ENCODE measurements around the gene TCP1.

Gene TCP1

DNA sequence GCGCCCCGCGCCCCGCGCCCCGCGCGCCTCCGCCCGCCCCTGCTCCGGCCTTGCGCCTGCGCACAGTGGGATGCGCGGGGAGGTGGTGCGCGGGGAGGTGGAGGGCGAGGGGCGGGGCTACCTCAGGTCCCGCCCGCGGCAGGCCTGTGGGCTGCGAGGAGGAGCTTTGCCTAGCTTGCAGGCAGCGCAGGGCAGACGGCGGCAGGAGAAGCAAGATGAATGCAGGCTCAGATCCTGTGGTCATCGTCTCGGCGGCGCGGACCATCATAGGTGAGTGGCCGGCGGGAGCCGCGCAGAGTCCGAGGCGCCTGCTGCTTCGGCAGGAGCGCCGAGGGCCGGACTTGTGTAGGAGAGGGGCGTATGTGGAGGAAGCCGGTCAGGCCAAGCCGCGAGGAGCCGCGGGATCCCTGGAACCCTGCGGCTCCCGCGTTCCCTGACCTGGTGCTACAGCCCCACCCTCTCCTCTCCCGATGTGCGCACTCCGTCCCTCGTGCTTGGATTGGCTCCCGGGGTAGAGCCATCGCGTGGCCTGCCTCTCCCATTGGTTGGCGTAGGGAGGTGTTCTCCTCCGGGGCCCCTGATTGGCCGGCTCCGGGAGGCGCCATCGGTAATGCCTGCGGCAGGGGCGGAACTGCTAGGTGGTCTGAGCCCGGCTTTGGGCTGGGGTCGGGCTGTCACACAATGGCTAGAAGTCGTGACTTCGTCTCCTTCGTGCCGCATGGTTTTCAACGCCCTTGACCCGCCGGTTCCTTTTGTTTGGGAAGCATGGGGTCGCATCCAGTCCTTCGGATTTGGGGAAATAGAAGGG lies 27.3 kb downstream of the TCP1 start, which contains the start of gene ACAT2 (continued):
- TF ChIP-seq, protein P1, sequence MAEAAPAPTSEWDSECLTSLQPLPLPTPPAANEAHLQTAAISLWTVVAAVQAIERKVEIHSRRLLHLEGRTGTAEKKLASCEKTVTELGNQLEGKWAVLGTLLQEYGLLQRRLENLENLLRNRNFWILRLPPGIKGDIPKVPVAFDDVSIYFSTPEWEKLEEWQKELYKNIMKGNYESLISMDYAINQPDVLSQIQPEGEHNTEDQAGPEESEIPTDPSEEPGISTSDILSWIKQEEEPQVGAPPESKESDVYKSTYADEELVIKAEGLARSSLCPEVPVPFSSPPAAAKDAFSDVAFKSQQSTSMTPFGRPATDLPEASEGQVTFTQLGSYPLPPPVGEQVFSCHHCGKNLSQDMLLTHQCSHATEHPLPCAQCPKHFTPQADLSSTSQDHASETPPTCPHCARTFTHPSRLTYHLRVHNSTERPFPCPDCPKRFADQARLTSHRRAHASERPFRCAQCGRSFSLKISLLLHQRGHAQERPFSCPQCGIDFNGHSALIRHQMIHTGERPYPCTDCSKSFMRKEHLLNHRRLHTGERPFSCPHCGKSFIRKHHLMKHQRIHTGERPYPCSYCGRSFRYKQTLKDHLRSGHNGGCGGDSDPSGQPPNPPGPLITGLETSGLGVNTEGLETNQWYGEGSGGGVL (tag by site-specific recombination; IDR thresholded peaks at IDR 0.05) = no peak
- peak; percentile 65 for TF ChIP-seq ZNF639 (tag by site-specific recombination; IDR thresholded peaks at IDR 0.05)

- POLR2A ChIA-PET = interaction anchor here (1.0 to 6.3 kb wide), 13 partner anchors 9 to 69 kb away, joined by 3 to 88 read pairs (median 5); partner anchors contain the start of genes MRPL18, TCP1 and WTAP
- Histone ChIP-seq H3K4me3 (ENCODE audit: low read depth, low read length) (peak overlapping the region; percentile 64), H3K4me1 (ENCODE audit: control insufficient read depth, insufficient read depth, low read length) (no peaks in the 10 kb centered on the region), H3K9me3 (ENCODE audit: control insufficient read depth, insufficient read depth, low read depth, low read length) (no peaks in the 10 kb centered on the region), H3K36me3 (ENCODE audit: control insufficient read depth in 2 of 2, insufficient read depth in 1 of 2, low read length in 2 of 2) (peaks cover 16 to 60% of the 10 kb centered on the region in 2 experiments), H3K27ac (ENCODE audit: extremely low read depth, low read depth, low read length) (peak overlapping the region; percentile 90)
- TF ChIP-seq BCL11B (tag by site-specific recombination; IDR thresholded peaks at IDR 0.05; ENCODE audit: low read depth) = no peak
- 0 out of 2 replicates have a peak, but pooled peaks have one; percentile 21 for TF ChIP-seq ZNF777 (tag by site-specific recombination; IDR thresholded peaks at IDR 0.05; ENCODE audit: borderline replicate concordance)
- TF ChIP-seq IKZF3 (tag by site-specific recombination; IDR thresholded peaks at IDR 0.05) = no peak
- TF ChIP-seq ZNF510 (tag by site-specific recombination; IDR thresholded peaks at IDR 0.05; ENCODE audit: insufficient replicate concordance) = no peak
- peak; percentile 74 for TF ChIP-seq SCRT2 (tag by site-specific recombination; IDR thresholded peaks at IDR 0.05)
- TF ChIP-seq, protein P2, sequence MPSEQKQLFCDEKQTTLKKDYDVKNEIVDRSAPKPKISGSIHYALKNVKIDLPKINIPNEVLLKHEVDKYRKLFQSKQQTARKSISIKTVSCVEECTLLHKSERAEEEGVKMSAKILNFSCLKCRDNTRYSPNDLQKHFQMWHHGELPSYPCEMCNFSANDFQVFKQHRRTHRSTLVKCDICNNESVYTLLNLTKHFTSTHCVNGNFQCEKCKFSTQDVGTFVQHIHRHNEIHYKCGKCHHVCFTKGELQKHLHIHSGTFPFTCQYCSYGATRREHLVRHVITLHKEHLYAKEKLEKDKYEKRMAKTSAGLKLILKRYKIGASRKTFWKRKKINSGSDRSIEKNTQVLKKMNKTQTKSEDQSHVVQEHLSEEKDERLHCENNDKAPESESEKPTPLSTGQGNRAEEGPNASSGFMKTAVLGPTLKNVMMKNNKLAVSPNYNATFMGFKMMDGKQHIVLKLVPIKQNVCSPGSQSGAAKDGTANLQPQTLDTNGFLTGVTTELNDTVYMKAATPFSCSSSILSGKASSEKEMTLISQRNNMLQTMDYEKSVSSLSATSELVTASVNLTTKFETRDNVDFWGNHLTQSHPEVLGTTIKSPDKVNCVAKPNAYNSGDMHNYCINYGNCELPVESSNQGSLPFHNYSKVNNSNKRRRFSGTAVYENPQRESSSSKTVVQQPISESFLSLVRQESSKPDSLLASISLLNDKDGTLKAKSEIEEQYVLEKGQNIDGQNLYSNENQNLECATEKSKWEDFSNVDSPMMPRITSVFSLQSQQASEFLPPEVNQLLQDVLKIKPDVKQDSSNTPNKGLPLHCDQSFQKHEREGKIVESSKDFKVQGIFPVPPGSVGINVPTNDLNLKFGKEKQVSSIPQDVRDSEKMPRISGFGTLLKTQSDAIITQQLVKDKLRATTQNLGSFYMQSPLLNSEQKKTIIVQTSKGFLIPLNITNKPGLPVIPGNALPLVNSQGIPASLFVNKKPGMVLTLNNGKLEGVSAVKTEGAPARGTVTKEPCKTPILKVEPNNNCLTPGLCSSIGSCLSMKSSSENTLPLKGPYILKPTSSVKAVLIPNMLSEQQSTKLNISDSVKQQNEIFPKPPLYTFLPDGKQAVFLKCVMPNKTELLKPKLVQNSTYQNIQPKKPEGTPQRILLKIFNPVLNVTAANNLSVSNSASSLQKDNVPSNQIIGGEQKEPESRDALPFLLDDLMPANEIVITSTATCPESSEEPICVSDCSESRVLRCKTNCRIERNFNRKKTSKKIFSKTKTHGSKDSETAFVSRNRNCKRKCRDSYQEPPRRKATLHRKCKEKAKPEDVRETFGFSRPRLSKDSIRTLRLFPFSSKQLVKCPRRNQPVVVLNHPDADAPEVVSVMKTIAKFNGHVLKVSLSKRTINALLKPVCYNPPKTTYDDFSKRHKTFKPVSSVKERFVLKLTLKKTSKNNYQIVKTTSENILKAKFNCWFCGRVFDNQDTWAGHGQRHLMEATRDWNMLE (tag by site-specific recombination; conservative IDR thresholded peaks at IDR 0.05; ENCODE audit: low read depth) = 0 out of 2 replicates have a peak, but pooled peaks have one; percentile 17
- peak; percentile 75 for TF ChIP-seq ZBTB11 (tag by site-specific recombination; conservative IDR thresholded peaks at IDR 0.05; ENCODE audit: low read depth)
- peak; percentile 8; the same call in 1 of the 2 replicates for TF ChIP-seq ZNF660 (tag by site-specific recombination; IDR thresholded peaks at IDR 0.05)
- 0 out of 2 replicates have a peak, but pooled peaks have one; percentile 4 for TF ChIP-seq PRDM1 (tag by site-specific recombination; IDR thresholded peaks at IDR 0.05)
- TF ChIP-seq ZNF335 (tag by site-specific recombination; conservative IDR thresholded peaks at IDR 0.05) = peak; percentile 97
- TF ChIP-seq, protein P3, sequence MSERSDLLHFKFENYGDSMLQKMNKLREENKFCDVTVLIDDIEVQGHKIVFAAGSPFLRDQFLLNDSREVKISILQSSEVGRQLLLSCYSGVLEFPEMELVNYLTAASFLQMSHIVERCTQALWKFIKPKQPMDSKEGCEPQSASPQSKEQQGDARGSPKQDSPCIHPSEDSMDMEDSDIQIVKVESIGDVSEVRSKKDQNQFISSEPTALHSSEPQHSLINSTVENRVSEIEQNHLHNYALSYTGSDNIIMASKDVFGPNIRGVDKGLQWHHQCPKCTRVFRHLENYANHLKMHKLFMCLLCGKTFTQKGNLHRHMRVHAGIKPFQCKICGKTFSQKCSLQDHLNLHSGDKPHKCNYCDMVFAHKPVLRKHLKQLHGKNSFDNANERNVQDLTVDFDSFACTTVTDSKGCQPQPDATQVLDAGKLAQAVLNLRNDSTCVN (tag by site-specific recombination; optimal IDR thresholded peaks at IDR 0.05) = peak; percentile 51
- no peak for TF ChIP-seq ZNF202 (tag by site-specific recombination; IDR thresholded peaks at IDR 0.05; ENCODE audit: borderline replicate concordance)
- peak; percentile 12; the same call in 1 of the 2 replicates for TF ChIP-seq GLIS2 (tag by site-specific recombination; IDR thresholded peaks at IDR 0.05)
- no peak for TF ChIP-seq ZEB2 (tag by site-specific recombination; IDR thresholded peaks at IDR 0.05)
- CTCF ChIA-PET = interaction anchor here (1.0 to 1.9 kb wide), 2 partner anchors 70 to 73 kb away, joined by 4 to 5 read pairs; no protein-coding TSS in a partner anchor
Observed at GRCh38 chr6:159761129-159761872, 28.1 kb downstream of the TCP1 start.
